WERI-Rb-1 (cell line): ENCODE data around the gene SDC4.

Experiments
- DNase-seq: peaks from one replicate; pipeline ENCODE4 v3.0.0-alpha.2; 2020
- H3K27ac ChIP-seq: fragments of 250-450 bp; sonication (Bioruptor Pico); 2 replicates; pipeline ENCODE4 v1.5.1; 2020; ENCODE audit warnings: mild to moderate bottlenecking, moderate library complexity
- H3K27me3 ChIP-seq: fragments of 250-450 bp; sonication (Bioruptor Pico); 2 replicates; pipeline ENCODE4 v1.5.1; 2021; ENCODE audit warnings: mild to moderate bottlenecking, low read depth, moderate library complexity; ENCODE audit not compliant: insufficient read depth, severe bottlenecking
- H3K36me3 ChIP-seq: fragments of 250-450 bp; sonication (Bioruptor Pico); 2 replicates; pipeline ENCODE4 v1.5.1; 2020; ENCODE audit warnings: mild to moderate bottlenecking, moderate library complexity
- H3K4me3 ChIP-seq: 2 replicates; pipeline ENCODE4 v1.5.1; 2011; ENCODE audit warnings: low read depth, mild to moderate bottlenecking, control low read depth, low read length
- H3K9me3 ChIP-seq: fragments of 250-450 bp; sonication (Bioruptor Pico); 2 replicates; pipeline ENCODE4 v1.5.1; 2021; ENCODE audit warnings: mild to moderate bottlenecking, moderate library complexity; ENCODE audit not compliant: severe bottlenecking
- TF ChIP-seq, protein P1 (sequence below): IDR thresholded peaks from 2 replicates; pipeline ENCODE4 v1.5.1; 2011; ENCODE audit warnings: low read depth, mild to moderate bottlenecking, control low read depth, inconsistent platforms, low read length

Gene SDC4

DNA sequence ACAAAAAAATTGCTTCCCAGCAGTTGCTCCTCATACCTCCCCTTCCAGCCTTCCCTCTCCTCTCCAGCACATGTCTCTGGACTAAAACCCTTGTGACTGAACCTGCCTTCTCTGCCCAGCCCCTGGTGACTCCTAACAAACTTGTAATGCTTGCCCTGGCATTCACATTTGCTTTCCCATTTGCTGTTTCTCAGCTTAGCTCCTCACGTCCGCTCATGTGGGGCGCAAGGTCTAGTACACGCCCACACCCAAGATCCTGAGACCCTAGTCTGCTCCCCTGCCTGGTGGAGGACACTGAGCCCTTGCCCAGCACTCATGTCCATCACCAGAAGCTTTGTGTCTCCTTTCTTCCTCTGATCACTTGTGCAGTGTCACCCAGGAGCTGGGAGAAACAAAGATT, 59.8 kb downstream of the SDC4 start:
- TF ChIP-seq, protein P1, sequence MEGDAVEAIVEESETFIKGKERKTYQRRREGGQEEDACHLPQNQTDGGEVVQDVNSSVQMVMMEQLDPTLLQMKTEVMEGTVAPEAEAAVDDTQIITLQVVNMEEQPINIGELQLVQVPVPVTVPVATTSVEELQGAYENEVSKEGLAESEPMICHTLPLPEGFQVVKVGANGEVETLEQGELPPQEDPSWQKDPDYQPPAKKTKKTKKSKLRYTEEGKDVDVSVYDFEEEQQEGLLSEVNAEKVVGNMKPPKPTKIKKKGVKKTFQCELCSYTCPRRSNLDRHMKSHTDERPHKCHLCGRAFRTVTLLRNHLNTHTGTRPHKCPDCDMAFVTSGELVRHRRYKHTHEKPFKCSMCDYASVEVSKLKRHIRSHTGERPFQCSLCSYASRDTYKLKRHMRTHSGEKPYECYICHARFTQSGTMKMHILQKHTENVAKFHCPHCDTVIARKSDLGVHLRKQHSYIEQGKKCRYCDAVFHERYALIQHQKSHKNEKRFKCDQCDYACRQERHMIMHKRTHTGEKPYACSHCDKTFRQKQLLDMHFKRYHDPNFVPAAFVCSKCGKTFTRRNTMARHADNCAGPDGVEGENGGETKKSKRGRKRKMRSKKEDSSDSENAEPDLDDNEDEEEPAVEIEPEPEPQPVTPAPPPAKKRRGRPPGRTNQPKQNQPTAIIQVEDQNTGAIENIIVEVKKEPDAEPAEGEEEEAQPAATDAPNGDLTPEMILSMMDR = no peak

DNA sequence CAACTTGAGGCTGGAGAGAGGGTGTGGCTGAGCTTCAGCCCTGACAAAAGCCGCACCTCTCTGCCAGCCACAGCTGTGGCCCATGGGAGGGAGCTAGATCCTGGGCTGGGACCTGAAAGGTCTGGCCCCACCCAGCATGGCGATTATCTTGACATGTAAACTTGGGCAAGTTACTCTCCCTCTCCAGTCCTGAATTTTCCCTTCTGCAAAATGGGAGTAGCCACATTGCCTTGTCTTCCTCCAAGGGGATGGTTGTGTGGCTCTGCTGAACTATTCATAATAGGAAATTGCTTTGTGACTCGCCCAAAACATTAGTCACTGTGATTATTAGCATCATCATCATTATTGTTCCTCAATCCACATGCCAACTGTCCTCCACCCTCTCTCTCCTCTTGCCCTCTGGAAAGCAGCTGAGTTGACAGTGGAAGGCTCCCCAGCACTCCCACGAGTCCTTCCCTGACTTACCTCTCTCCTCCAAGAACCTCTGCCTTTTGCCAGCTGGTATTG, 64.6 kb downstream of the SDC4 start:
- TF ChIP-seq, protein P1 = no peak
- no peaks in the 10 kb centered on the region for H3K27me3 ChIP-seq
- no peak for DNase-seq
- no peak overlapping the region for H3K4me3 ChIP-seq
- H3K36me3 ChIP-seq = no peaks in the 10 kb centered on the region
- H3K27ac ChIP-seq = no peak overlapping the region
- no peaks in the 10 kb centered on the region for H3K9me3 ChIP-seq

More for the DNA sequence above, 59.8 kb downstream of the SDC4 start:
- Histone ChIP-seq H3K27ac (no peak overlapping the region), H3K9me3 (no peaks in the 10 kb centered on the region), H3K36me3 (no peaks in the 10 kb centered on the region), H3K27me3 (no peaks in the 10 kb centered on the region), H3K4me3 (no peak overlapping the region)
- no peak for DNase-seq

DNA sequence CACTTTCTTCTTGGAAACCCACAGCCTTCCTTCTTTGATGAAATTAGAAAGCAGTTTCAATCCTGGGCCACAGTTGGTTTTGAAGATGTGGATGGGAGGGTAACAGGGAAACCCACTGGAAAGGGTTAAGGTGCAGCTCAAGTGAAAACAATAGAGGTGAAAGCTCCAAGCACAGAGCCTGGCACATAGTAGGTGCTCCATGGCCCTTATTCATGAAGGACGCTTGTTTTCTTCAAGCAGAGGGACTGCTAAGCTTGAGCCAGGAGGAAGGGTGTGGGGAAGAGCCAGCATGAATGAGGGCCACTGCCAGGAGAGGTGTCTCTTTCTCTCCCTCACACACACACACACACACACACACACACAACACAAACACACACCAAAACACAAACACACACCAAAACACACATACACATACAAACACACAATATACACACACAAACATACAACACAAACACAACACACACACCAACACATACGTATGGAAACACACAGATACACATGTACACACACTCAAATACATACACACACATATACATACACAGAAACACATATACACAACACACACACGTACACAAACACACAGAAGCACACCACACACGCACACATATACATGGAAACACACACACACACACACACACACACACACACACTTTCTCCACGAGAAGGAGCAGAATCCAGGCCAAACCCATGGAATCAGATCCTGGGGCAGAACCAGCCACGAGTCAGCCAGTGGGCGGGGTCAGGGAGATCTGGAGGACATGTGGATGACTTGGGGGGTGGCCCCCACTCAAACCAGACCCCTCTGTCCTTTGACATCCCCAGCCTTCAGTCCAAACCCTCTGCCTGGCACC, 65.3 kb downstream of the SDC4 start:
- DNase-seq = no peak
- no peaks in the 10 kb centered on the region for H3K9me3 ChIP-seq
- TF ChIP-seq, protein P1 = no peak
- H3K4me3 ChIP-seq = no peak overlapping the region
- H3K27ac ChIP-seq = no peak overlapping the region
- no peaks in the 10 kb centered on the region for H3K27me3 ChIP-seq
- H3K36me3 ChIP-seq = no peaks in the 10 kb centered on the region

DNA sequence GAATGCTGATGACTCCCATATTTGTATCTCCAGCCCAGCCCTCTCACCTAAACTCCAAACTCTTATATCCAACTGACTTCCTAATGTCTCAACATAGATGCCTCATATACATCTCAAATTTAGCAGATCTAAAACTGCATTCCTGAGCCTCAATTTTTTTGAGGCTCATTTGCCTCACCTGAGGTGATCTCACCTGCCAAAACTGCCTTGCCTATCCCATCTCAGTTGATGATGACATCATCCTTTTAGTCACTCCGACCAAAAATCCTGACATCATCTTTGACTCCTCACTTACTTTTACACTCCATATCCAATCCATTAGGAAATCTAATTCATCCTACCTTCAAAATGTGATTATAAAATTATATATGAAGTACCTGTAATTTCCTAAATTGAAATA, 68.2 kb downstream of the SDC4 start:
- Histone ChIP-seq H3K27ac (no peak overlapping the region), H3K4me3 (no peak overlapping the region), H3K36me3 (no peaks in the 10 kb centered on the region), H3K27me3 (no peaks in the 10 kb centered on the region), H3K9me3 (no peaks in the 10 kb centered on the region)
- no peak for DNase-seq
- TF ChIP-seq, protein P1 = no peak

DNA sequence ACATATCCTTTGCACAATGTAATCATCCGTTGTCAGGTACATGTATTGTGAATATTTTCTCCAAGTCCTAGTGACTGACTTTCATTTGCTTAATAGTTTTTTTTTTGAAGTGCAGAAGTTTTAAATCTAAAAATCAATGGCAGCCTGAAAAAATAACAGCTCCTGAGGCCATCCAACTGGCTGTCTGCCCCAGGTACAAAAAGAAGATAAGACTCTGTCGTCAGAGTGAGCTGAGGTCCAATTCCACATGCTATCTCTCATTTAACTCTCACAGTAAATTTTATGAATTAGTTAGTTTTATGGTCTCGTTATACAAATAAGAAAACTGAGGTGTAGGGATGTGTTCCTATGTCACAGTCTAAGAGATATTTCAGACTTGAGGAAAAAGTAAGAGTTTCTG, 72.9 kb downstream of the SDC4 start:
- no peak overlapping the region for H3K4me3 ChIP-seq
- no peak overlapping the region for H3K27ac ChIP-seq
- H3K36me3 ChIP-seq = no peaks in the 10 kb centered on the region
- TF ChIP-seq, protein P1 = no peak
- H3K9me3 ChIP-seq = no peaks in the 10 kb centered on the region
- H3K27me3 ChIP-seq = no peaks in the 10 kb centered on the region
- no peak for DNase-seq
